Measurements from ENCODE around the gene TMEM63B.
A peak's percentile ranks its signal among the peaks of the same experiment; 100 is the strongest.
"Not testable (repeated sequence)": the region's sequence is repeated elsewhere in the genome, so short reads cannot be mapped to it uniquely, and the experiment has no call there.

Gene TMEM63B

DNA sequence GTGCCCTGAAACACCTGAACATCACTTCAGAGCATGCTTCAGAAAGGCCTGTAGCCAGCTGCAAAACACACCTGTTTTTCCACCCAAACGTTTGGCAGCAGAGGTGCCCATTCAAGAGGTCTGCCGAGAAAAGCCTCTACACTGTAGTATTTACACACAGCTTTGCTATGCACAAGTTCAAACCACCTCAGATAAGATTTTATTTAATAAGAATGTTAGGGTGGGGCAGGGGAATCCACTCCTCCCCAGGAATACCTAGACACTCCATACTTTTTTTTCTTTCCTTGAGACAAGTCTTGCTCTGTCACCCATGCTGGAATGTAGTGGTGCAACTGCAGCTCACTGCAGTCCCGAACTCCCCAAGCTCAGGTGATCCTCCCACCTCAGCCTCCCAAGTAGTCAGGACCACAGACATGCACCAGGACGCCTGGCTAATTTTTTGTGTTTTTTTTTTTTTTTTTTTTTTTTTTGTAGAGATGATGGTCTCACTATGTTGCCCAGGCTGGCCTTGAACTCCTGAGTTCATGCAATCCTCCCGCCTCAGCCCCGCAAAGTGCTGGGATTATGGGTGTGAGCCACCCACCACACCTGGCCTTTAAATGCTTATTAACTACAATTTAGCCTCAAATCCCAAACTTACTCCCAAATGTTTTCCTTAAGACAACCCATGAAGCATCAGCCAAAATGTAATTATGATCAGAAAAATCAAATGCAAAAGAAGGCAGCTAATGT is 9.8 kb upstream of the TMEM63B start:
- no peak for DNase-seq

GRCh38 chr6:44119704-44120262 is 7.6 kb upstream of the TMEM63B start:
- DNase-seq, result no peak

DNA sequence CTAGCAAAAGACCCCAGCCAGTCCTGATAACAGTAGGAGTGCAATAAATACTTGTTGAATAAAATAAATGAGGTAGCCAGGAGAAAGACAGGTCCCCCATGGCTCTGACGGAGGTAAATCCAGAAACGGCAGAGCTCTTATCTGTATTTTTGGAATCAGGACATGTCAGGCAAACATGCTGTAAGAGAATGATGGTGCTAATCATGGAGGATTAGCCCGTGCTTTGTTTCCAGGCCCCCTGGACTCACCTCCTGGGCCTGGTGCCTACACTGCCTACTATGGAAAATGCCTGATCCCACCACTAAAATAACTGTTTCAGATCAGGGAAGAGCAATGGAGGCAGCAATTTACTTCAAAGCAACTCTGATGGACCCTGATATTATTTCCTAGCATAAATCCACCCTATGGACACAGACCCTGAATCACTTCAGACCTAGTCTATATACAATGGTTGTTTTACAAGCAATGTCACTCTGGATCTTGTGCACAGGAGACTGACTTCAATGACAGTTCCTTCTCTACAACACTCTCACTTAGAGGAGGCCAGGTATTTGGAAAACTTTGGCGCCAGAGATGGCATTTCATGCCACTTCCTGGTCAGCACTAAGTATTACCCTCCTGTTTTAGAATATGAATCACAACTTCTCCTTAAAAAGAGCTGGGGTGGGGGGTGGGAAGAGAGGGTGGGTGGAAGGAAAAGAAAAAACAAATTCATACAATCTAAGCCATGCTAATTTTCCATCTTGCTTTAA is 6.5 kb upstream of the TMEM63B start:
- no peak for DNase-seq

GRCh38 chr6:44122801-44123200 is 4.6 kb upstream of the TMEM63B start:
- no peak for DNase-seq

DNA sequence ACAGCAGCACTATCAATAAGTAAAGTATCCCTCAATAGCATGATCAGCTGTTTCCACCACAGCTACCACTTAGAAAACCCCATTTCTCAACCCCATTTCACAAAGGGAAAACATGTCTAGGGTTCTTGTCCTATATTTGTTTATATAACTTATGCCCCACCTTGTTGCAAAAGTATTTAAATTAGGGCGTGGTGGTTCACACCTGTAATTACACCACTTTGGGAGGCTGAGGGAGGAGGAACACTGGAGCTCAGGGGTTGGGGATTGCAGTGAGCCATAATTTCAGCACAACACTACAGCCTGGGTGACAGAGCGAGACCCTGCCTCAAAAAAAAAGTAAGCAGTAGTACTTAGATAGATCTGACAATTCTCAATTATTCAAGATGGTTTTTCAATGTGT is 3.8 kb upstream of the TMEM63B start:
- DNase-seq, result no peak

- no peak for DNase-seq
These were observed 819 bp upstream of the TMEM63B start for GRCh38 chr6:44126320-44127149.

DNA sequence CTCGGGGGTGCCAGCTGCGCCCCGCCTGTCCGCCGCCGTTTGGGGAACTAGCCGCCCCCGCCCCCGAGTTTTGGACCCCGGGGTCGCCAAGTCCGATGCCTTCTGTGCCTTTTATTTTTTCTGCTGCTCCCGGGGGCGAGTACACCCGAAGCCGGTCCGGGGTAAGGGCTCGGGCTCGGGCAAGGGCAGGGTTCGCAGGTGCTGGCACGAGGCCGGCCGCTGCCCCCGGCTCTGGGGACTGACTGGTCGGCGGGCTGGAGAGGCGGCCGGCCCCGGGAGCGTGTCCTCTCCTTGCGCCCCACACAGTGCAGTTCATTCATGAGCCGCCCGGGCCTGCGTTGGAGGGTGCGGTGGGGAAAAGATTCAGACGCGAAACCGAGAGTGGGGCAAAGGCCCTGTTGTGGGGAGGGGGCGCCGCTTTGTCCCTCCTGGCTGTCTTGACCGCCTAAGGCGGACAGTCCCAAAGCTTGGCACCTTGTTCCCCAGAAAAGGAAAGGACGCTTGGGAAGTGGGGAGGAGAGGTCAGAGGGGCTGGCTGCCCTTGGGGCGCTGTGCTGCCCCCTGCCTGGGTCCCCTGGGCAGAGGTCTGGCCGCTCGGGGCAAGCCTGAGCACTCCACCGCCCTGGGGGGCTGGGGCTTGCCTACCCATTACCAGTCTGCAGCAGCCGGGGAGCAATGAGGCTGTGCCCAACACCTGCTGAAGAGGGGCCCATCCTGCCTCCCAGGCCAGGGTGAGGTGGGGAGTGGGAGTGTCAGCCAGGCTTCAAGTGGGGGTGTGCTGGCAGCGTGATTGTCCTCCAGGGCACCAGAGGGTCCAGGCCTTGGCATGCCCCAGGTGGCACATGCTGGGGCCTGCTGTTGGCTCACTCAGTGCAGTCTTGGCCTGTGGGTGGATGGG is 915 bp downstream of the TMEM63B start:
- no peak for DNase-seq

- no peak for DNase-seq
These were observed 2.5 kb downstream of the TMEM63B start for GRCh38 chr6:44129841-44130322.

GRCh38 chr6:44131892-44132291 is 4.5 kb downstream of the TMEM63B start:
- peak; percentile 16 for DNase-seq

DNA sequence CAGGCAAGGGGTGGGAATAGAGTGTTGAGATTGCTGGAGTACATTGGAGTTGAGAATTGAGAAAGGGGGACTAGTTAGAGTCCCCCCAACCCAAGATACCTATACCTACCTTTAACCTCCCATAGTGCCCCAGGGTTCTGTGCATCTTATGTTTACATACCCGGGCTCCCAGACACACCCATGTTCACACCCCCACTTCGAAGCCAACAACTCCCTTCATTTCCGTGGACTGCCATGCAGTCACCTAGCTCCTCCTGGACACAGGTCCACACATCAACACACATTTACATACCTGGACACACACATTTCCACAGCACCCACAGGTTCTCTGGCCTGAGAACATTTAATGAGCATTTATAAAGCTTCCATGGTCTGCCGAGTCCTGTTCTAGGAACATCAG is 5.1 kb downstream of the TMEM63B start:
- no peak for DNase-seq

- peak; percentile 6 for DNase-seq
These were observed 5.9 kb downstream of the TMEM63B start for GRCh38 chr6:44133003-44133931.

DNA sequence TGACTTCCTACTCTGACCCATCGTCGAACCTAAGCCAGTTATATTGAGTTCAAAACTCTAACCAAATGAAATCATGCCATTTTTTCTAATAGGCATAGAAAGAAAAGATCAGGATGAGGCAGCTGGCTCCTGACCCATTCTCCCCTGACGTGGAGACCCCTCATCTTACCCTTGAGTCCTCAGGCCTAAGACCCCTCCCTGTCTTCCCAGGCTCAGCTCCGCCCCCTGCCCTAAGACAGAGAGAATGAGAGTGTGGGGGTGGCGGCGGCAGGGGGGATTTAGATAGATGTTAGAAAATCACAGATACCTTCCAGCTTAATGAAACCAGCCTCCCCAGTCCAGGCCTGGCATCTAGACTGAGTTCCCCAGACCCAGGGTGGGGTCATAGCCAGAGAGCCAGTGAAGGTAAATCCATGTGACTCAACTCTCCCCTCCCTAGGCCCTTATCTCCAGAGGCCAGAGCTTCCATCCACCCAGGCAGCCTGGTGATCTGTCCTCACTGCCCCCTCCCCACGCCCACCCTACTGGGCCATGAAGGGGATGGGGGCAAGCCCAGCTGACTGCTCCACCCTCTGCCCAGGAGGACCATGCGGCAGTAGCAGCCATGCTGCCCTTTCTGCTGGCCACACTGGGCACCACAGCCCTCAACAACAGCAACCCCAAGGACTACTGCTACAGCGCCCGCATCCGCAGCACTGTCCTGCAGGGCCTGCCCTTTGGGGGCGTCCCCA is 6.8 kb downstream of the TMEM63B start:
- no peak for DNase-seq

- no peak for DNase-seq
These were observed 7.9 kb downstream of the TMEM63B start for GRCh38 chr6:44135173-44135758.

DNA sequence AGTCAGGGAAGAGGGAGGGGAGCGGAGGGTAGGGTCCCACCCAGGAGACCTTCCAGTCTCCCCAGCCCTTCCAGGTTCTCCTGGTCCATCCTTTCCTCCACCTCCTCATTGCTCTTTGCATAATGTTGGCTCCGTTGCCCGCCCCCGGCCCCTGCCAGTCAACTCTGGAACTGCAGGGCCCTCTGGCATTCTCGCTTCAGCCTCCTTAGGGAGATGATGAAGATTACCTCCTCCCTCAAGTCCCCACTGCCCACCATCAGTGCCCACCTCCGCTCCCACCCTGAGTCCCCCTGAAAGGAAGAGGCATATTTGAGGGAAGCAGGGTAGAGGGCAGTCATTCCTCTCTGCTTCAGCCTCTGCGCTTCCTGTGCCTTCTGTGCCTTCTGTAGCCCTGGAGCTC is 8.5 kb downstream of the TMEM63B start:
- no peak for DNase-seq

DNA sequence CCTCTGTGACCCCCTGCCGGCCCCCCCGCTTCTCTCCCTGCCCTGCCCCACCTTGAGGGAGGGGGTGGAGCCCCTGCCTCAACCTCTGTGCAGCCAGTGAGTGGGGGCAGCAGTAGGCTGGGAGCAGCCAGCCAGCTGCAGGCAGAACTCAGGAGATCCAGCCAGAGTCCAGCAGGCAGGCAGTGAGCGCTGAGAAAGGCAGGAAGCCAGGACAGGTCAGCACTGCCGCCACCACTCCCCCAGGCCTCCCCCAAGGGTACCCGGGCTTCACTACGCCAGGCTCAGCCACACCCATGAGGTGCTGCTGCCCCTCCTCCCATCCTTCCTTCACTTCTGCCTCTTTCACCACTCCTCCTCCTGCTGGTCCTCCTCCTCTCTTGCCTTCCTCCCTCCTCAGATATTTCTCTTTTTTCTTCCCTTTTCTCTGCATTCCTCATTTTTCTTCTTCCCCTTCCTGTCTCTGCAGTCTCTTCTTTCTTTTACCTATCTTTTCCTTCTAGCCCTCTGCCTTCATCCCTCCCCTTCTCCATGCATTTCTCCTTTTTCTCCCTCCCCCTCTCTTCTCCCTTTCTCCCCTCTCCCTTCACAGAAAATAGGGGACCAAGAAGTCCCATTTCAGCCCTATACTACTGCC is 11.5 kb downstream of the TMEM63B start:
- DNase-seq, result no peak

DNA sequence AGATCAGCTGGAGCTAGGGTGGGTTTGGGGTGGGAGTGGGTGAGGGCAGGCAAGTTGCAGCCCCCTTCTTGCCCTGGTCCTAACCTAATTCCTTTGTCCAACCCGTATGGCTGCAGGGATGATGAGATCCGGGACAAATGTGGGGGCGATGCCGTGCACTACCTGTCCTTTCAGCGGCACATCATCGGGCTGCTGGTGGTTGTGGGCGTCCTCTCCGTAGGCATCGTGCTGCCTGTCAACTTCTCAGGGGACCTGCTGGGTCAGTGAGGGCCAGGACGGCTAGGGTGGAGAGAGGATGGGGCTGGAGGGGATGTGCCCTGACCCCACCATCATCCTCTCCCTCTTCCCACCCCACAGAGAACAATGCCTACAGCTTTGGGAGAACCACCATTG is 12.0 kb downstream of the TMEM63B start:
- DNase-seq, result no peak

GRCh38 chr6:44142835-44143234 is 15.5 kb downstream of the TMEM63B start:
- no peak for DNase-seq

DNA sequence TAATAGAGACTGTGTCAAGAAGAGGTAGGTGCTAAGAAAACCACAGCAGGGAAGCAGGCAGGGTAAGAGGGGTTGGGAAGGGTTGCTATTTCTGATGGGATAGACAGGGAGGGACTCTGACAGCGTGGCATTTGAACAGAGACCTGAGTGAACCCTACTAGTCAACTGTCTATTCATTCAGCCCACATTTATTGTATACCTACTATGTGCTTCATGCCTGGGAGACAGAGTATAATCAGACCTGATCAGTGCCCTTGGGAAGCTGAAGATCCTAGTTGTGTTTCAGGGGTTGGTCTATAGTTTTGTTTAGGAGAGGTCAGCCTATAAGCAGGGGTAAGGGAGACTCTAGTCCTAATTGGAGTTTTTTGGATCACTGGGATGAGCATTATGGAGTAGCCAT is 16.4 kb downstream of the TMEM63B start:
- no peak for DNase-seq

- not testable (repeated sequence) for DNase-seq
These were observed 17.2 kb downstream of the TMEM63B start for GRCh38 chr6:44144536-44144935.
